ENCODE measurements around the gene TRMU. TPM values are rescaled to one million over a fixed set of nuclear protein-coding genes. Genes with fewer than 3 reads are reported as not detected.
A peak's percentile ranks its signal among the peaks of the same experiment; 100 is the strongest.

Gene TRMU
- total and polyA plus RNA-seq, 2 experiments from 2014 or later, result 48.3 to 70.4 TPM

DNA sequence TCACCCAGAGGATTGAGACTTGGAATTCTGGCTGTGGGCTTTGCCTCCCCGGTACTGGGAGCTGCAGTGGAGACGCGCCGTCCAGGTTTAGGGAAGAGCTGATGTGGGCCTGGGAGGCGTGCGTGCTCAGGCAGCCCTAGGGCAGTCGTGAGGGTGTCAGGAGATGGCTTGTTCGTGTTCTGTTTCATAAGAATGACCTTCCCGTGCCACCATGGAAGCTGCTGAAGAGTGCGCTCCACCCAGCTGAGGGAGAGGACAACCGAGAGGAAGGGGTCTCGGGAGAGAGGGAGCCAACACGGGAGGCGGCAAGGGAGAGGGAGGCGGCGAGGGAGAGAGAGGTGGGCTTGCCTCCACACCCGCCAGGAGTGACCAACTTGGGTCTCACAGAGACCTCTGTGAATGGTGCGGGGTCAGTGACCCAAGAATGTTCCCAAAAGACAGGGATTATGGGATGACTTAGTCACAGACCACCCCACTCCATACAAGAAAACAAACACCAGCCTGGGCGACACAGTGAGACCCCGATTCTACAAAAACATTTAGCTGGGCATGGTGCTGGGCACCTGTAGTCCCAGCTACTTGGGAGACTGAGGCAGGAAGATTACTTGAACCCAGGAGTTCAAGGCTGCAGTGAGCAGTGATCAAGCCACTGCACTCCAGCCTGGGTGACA, 14.7 kb upstream of the TRMU start:
- Mint-ChIP-seq H3K27me3 (ENCODE audit: insufficient read depth, low read depth, poor library complexity) (peaks cover 11% of the 10 kb centered on the region), H3K27ac (peak overlapping the region; percentile 63; the same call in 1 of the 2 replicates), H3K9me3 (no peaks in the 10 kb centered on the region), H3K4me1 (no peaks in the 10 kb centered on the region), H3K36me3 (ENCODE audit: low read depth) (peaks cover 76% of the 10 kb centered on the region), H3K4me3 (no peak overlapping the region)
- Histone ChIP-seq H2AFZ (no peak overlapping the region), H3K27ac (ENCODE audit: low read depth) (no peak overlapping the region), H3K27me3 (ENCODE audit: insufficient read depth) (no peaks in the 10 kb centered on the region), H3K4me2 (no peak overlapping the region), H3K4me3 (no peak overlapping the region), H3F3A (replicated peaks; ENCODE audit: low read depth) (no peaks in the 10 kb centered on the region), H4K20me1 (replicated peaks; ENCODE audit: insufficient read depth) (no peaks in the 10 kb centered on the region; the same call in 1 of the 2 replicates), H3K9me2 (ENCODE audit: insufficient read depth) (no peaks in the 10 kb centered on the region), H3K4me1 (ENCODE audit: insufficient read depth) (no peaks in the 10 kb centered on the region), H3K36me3 (ENCODE audit: insufficient read depth) (peaks cover 17% of the 10 kb centered on the region; the same call in 1 of the 2 replicates), H3K79me2 (replicated peaks; ENCODE audit: insufficient read depth) (no peaks in the 10 kb centered on the region)
- DNase-seq (ENCODE audit: low spot score), result no peak
- no peak for ATAC-seq
- TF ChIP-seq EZH2phosphoT487 (IDR thresholded peaks at IDR 0.05; ENCODE audit: unreplicated experiment), result no peak
- TF ChIP-seq, protein P1, sequence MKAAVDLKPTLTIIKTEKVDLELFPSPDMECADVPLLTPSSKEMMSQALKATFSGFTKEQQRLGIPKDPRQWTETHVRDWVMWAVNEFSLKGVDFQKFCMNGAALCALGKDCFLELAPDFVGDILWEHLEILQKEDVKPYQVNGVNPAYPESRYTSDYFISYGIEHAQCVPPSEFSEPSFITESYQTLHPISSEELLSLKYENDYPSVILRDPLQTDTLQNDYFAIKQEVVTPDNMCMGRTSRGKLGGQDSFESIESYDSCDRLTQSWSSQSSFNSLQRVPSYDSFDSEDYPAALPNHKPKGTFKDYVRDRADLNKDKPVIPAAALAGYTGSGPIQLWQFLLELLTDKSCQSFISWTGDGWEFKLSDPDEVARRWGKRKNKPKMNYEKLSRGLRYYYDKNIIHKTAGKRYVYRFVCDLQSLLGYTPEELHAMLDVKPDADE (IDR thresholded peaks at IDR 0.05), result no peak
- TF ChIP-seq ZNF114 (CRISPR knock-in tag; IDR thresholded peaks at IDR 0.05), result no peak
- no peak for TF ChIP-seq EZH2 (IDR thresholded peaks at IDR 0.05; ENCODE audit: low read depth, unreplicated experiment)
- TF ChIP-seq POLR2AphosphoS5 (IDR thresholded peaks at IDR 0.05; ENCODE audit: low read depth), result no peak
- TF ChIP-seq, protein P2, sequence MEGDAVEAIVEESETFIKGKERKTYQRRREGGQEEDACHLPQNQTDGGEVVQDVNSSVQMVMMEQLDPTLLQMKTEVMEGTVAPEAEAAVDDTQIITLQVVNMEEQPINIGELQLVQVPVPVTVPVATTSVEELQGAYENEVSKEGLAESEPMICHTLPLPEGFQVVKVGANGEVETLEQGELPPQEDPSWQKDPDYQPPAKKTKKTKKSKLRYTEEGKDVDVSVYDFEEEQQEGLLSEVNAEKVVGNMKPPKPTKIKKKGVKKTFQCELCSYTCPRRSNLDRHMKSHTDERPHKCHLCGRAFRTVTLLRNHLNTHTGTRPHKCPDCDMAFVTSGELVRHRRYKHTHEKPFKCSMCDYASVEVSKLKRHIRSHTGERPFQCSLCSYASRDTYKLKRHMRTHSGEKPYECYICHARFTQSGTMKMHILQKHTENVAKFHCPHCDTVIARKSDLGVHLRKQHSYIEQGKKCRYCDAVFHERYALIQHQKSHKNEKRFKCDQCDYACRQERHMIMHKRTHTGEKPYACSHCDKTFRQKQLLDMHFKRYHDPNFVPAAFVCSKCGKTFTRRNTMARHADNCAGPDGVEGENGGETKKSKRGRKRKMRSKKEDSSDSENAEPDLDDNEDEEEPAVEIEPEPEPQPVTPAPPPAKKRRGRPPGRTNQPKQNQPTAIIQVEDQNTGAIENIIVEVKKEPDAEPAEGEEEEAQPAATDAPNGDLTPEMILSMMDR (conservative IDR thresholded peaks at IDR 0.05; ENCODE audit: low read depth in 2 of 2), result no peak
- TF ChIP-seq, protein P3, sequence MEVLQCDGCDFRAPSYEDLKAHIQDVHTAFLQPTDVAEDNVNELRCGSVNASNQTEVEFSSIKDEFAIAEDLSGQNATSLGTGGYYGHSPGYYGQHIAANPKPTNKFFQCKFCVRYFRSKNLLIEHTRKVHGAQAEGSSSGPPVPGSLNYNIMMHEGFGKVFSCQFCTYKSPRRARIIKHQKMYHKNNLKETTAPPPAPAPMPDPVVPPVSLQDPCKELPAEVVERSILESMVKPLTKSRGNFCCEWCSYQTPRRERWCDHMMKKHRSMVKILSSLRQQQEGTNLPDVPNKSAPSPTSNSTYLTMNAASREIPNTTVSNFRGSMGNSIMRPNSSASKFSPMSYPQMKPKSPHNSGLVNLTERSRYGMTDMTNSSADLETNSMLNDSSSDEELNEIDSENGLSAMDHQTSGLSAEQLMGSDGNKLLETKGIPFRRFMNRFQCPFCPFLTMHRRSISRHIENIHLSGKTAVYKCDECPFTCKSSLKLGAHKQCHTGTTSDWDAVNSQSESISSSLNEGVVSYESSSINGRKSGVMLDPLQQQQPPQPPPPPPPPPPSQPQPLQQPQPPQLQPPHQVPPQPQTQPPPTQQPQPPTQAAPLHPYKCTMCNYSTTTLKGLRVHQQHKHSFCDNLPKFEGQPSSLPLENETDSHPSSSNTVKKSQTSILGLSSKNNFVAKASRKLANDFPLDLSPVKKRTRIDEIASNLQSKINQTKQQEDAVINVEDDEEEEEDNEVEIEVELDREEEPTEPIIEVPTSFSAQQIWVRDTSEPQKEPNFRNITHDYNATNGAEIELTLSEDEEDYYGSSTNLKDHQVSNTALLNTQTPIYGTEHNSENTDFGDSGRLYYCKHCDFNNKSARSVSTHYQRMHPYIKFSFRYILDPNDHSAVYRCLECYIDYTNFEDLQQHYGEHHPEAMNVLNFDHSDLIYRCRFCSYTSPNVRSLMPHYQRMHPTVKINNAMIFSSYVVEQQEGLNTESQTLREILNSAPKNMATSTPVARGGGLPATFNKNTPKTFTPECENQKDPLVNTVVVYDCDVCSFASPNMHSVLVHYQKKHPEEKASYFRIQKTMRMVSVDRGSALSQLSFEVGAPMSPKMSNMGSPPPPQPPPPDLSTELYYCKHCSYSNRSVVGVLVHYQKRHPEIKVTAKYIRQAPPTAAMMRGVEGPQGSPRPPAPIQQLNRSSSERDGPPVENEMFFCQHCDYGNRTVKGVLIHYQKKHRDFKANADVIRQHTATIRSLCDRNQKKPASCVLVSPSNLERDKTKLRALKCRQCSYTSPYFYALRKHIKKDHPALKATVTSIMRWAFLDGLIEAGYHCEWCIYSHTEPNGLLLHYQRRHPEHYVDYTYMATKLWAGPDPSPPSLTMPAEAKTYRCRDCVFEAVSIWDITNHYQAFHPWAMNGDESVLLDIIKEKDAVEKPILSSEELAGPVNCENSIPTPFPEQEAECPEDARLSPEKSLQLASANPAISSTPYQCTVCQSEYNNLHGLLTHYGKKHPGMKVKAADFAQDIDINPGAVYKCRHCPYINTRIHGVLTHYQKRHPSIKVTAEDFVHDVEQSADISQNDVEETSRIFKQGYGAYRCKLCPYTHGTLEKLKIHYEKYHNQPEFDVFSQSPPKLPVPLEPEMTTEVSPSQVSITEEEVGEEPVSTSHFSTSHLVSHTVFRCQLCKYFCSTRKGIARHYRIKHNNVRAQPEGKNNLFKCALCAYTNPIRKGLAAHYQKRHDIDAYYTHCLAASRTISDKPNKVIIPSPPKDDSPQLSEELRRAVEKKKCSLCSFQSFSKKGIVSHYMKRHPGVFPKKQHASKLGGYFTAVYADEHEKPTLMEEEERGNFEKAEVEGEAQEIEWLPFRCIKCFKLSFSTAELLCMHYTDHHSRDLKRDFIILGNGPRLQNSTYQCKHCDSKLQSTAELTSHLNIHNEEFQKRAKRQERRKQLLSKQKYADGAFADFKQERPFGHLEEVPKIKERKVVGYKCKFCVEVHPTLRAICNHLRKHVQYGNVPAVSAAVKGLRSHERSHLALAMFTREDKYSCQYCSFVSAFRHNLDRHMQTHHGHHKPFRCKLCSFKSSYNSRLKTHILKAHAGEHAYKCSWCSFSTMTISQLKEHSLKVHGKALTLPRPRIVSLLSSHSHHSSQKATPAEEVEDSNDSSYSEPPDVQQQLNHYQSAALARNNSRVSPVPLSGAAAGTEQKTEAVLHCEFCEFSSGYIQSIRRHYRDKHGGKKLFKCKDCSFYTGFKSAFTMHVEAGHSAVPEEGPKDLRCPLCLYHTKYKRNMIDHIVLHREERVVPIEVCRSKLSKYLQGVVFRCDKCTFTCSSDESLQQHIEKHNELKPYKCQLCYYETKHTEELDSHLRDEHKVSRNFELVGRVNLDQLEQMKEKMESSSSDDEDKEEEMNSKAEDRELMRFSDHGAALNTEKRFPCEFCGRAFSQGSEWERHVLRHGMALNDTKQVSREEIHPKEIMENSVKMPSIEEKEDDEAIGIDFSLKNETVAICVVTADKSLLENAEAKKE (CRISPR knock-in tag; IDR thresholded peaks at IDR 0.05), result no peak
- TF ChIP-seq STAT1 (IDR thresholded peaks at IDR 0.05; ENCODE audit: unreplicated experiment), result no peak
- TF ChIP-seq, protein P4, sequence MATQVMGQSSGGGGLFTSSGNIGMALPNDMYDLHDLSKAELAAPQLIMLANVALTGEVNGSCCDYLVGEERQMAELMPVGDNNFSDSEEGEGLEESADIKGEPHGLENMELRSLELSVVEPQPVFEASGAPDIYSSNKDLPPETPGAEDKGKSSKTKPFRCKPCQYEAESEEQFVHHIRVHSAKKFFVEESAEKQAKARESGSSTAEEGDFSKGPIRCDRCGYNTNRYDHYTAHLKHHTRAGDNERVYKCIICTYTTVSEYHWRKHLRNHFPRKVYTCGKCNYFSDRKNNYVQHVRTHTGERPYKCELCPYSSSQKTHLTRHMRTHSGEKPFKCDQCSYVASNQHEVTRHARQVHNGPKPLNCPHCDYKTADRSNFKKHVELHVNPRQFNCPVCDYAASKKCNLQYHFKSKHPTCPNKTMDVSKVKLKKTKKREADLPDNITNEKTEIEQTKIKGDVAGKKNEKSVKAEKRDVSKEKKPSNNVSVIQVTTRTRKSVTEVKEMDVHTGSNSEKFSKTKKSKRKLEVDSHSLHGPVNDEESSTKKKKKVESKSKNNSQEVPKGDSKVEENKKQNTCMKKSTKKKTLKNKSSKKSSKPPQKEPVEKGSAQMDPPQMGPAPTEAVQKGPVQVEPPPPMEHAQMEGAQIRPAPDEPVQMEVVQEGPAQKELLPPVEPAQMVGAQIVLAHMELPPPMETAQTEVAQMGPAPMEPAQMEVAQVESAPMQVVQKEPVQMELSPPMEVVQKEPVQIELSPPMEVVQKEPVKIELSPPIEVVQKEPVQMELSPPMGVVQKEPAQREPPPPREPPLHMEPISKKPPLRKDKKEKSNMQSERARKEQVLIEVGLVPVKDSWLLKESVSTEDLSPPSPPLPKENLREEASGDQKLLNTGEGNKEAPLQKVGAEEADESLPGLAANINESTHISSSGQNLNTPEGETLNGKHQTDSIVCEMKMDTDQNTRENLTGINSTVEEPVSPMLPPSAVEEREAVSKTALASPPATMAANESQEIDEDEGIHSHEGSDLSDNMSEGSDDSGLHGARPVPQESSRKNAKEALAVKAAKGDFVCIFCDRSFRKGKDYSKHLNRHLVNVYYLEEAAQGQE (IDR thresholded peaks at IDR 0.05; ENCODE audit: unreplicated experiment), result no peak
- TF ChIP-seq JUNB (IDR thresholded peaks at IDR 0.05; ENCODE audit: unreplicated experiment), result no peak
- no peak for TF ChIP-seq ZNF331 (CRISPR knock-in tag; IDR thresholded peaks at IDR 0.05; ENCODE audit: low read depth)
- TF ChIP-seq NANOG (IDR thresholded peaks at IDR 0.05; ENCODE audit: borderline replicate concordance), result no peak
- TF ChIP-seq CREB1 (CRISPR knock-in tag; IDR thresholded peaks at IDR 0.05; ENCODE audit: low read depth), result no peak

All from GM23338 (cell line).